ENCODE data around the gene PTPRN2.
"Not testable (repeated sequence)": the region's sequence is repeated elsewhere in the genome, so short reads cannot be mapped to it uniquely, and the experiment has no call there.

The PTPRN2 gene

DNA sequence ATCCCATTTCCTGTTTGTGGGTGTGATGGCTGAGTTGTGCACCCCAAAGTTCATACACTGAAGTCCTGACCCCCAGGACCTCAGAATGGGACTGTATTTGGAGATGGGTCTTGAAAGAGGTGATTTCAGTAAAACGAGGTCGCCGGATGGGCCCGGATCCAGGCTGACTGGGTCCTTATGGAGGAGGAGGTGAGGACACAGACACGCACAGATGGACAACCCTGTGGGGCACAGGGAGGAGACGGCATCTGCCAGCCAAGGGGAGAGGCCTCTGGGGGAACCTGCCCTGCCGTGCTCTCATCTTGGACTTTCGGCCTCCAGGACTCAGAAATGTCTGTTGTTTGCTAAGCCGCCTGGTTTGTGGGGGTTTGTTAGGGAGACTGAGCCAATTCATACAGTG, 61.1 kb downstream of the PTPRN2 start:
- in situ Hi-C loops (cut with HindIII; ENCODE audit: low sequenced_read_pairs), result no loop called here
- DNase-seq (ENCODE audit: low read depth), result no peak
- H3K4me3 ChIP-seq (ENCODE audit: low read depth, low read length), result no peak overlapping the region
- TF ChIP-seq, protein P1, sequence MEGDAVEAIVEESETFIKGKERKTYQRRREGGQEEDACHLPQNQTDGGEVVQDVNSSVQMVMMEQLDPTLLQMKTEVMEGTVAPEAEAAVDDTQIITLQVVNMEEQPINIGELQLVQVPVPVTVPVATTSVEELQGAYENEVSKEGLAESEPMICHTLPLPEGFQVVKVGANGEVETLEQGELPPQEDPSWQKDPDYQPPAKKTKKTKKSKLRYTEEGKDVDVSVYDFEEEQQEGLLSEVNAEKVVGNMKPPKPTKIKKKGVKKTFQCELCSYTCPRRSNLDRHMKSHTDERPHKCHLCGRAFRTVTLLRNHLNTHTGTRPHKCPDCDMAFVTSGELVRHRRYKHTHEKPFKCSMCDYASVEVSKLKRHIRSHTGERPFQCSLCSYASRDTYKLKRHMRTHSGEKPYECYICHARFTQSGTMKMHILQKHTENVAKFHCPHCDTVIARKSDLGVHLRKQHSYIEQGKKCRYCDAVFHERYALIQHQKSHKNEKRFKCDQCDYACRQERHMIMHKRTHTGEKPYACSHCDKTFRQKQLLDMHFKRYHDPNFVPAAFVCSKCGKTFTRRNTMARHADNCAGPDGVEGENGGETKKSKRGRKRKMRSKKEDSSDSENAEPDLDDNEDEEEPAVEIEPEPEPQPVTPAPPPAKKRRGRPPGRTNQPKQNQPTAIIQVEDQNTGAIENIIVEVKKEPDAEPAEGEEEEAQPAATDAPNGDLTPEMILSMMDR (IDR thresholded peaks at IDR 0.05; ENCODE audit: low read depth, low read length, missing control alignments), result no peak

DNA sequence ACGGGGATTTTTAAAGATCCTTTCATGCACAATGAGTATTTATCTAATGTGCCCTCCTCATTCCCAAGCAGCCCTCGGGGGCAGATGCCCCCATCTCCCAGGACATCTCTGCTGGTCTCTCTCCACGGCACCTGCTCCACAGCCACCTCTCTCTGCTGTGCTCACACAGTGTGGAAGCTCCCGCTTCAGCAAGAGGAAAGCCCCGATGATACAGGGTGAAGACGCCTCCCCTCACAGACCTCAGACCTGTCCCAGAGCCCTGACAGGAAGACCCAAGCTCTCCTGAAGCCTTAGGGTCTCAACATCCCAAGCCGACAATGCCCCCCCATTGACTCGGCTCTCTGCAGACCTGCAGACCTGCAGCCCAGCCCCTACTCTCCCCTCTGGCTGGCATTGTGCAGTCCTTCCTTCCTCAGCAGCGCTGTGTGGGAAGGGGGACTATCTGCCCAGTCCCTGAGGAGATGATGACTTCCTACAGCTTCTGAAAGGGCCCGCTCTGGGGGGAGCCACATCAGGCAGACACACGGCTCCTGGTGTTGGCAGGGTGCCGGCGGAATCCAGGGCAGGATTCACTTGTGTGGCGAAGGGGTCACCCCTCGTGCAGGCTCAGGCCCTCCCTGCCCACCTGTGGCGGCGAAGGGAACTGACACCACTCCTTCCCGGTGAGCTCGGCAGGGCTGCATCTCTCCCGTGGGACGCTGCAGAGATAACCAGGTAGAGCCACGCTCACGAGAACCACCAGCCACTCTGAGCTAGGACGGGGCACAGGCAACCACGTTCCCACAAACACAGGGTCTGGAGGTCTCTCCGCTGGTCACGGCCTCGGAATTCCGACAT, 61.8 kb downstream of the PTPRN2 start:
- no peak for DNase-seq (ENCODE audit: low read depth)
- TF ChIP-seq, protein P1 (IDR thresholded peaks at IDR 0.05; ENCODE audit: low read depth, low read length, missing control alignments), result no peak
- in situ Hi-C loops (cut with HindIII; ENCODE audit: low sequenced_read_pairs), result no loop called here
- H3K4me3 ChIP-seq (ENCODE audit: low read depth, low read length), result no peak overlapping the region

DNA sequence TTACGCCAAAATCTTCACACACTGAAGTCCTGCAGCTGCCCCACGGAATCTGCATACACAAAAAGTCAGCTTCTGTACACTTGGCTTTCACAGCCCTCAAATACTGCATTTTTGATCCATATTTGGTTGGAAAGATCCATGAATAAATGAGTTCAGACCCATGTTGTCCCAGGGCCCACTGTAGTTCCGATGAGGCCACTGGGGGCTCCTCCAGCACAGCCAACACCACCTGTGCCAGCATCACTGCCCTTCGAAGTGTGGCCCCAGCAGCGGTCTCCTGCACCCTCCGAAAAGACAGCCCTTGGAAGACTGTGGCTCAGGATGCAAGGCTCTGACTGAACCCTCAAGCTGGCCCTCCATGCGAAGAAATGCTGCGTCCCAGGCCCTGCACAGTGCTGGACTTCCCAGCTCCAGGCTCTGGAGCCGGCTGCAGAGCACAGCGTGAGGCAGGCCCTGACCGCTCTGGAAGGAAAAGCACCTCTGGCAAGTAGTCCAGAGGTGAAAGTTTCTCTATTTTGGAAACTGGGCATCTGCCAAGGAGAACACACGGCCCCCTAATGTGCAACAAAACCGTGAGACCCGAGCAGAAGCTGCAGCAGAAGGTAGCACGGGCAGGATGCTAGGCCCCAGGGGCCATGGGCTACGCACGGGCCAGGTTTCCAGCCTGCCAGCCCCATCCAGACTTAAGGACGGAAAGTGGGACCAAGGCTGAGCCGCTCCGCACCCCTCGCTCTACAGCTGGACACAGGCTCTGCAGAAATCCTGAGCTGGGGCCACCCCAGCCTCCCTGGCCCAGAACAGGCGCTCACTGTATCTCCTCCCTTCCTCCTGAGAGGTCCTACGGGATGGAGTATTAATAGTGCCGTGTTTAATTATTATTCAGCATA, 62.6 kb downstream of the PTPRN2 start:
- no peak overlapping the region for H3K4me3 ChIP-seq (ENCODE audit: low read depth, low read length)
- TF ChIP-seq, protein P1 (IDR thresholded peaks at IDR 0.05; ENCODE audit: low read depth, low read length, missing control alignments), result no peak
- no peak for DNase-seq (ENCODE audit: low read depth)
- in situ Hi-C loops (cut with HindIII; ENCODE audit: low sequenced_read_pairs), result no loop called here

DNA sequence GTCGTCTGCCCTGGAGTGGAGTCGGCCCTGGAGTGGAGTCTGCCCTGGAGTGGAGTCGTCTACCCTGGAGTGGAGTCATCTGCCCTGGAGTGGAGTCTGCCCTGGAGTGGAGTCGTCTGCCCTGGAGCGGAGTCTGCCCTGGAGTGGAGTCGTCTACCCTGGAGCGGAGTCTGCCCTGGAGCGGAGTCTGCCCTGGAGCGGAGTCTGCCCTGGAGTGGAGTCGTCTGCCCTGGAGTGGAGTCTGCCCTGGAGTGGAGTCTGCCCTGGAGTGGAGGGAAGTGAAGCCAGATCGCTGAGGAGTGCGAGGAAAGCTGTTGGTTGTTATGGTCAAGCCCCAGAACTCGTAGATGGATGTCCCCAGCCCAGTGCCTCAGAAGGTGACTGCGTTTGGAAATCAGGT, 63.3 kb downstream of the PTPRN2 start:
- H3K4me3 ChIP-seq (ENCODE audit: low read depth, low read length); in situ Hi-C loops (cut with HindIII; ENCODE audit: low sequenced_read_pairs); DNase-seq (ENCODE audit: low read depth): not testable (repeated sequence)

DNA sequence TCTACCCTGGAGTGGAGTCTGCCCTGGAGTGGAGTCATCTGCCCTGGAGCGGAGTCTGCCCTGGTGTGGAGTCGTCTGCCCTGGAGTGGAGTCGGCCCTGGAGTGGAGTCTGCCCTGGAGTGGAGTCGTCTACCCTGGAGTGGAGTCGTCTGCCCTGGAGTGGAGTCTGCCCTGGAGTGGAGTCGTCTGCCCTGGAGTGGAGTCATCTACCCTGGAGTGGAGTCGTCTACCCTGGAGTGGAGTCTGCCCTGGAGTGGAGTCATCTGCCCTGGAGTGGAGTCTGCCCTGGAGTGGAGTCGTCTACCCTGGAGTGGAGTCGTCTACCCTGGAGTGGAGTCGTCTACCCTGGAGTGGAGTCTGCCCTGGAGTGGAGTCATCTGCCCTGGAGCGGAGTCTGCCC, 63.7 kb downstream of the PTPRN2 start:
- H3K4me3 ChIP-seq (ENCODE audit: low read depth, low read length); DNase-seq (ENCODE audit: low read depth); in situ Hi-C loops (cut with HindIII; ENCODE audit: low sequenced_read_pairs): not testable (repeated sequence)

DNA sequence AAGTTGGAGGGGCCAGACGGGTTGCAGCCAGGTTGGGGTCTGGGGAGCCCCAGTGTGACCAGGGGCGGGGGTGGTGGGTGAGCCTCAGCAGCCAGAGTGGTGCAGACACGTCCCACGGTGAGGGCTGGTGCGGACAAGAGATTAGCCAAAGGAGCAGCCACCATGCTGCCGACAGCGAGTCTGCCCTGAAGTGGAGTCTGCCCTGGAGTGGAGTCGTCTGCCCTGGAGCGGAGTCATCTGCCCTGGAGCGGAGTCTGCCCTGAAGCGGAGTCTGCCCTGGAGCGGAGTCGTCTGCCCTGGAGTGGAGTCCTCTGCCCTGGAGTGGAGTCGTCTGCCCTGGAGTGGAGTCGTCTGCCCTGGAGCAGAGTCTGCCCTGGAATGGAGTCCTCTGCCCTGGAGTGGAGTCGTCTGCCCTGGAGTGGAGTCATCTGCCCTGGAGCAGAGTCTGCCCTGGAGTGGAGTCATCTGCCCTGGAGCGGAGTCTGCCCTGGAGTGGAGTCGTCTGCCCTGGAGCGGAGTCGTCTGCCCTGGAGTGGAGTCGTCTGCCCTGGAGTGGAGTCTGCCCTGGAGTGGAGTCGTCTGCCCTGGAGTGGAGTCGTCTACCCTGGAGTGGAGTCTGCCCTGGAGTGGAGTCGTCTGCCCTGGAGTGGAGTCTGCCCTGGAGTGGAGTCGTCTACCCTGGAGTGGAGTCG, 64.3 kb downstream of the PTPRN2 start:
- H3K4me3 ChIP-seq (ENCODE audit: low read depth, low read length); in situ Hi-C loops (cut with HindIII; ENCODE audit: low sequenced_read_pairs); DNase-seq (ENCODE audit: low read depth): not testable (repeated sequence)

DNA sequence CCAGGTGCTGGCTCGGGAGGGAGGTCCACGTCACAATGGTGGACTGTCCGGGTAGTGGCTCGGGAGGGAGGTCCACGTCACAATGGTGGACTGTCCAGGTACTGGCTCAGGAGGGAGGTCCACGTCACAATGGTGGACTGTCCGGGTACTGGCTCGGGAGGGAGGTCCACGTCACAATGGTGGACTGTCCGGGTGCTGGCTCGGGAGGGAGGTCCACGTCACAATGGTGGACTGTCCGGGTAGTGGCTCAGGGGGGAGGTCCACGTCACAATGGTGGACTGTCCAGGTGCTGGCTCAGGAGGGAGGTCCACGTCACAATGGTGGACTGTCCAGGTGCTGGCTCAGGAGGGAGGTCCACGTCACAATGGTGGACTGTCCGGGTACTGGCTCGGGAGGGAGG, 65.8 kb downstream of the PTPRN2 start:
- DNase-seq (ENCODE audit: low read depth); H3K4me3 ChIP-seq (ENCODE audit: low read depth, low read length); in situ Hi-C loops (cut with HindIII; ENCODE audit: low sequenced_read_pairs): not testable (repeated sequence)

DNA sequence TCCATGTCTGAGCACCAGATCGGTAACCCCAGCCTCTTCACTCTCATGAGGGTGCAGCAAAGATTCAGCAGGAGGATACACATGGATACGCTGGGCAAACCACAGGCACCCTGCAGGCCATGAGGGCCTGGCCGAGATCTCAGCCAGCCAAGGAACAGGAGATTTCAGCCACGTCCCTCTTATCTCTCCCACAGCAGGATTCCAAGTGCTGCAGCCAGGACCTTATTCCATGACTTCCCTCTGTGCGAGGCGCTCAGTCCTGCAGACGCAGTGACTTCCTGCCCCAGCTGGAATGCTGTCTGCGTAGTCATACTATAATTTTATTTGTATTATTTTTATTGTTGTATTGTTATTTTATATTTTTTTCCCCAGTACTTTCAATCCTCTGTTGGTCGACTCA, 66.8 kb downstream of the PTPRN2 start:
- in situ Hi-C loops (cut with HindIII; ENCODE audit: low sequenced_read_pairs), result no loop called here
- TF ChIP-seq, protein P1 (IDR thresholded peaks at IDR 0.05; ENCODE audit: low read depth, low read length, missing control alignments), result no peak
- H3K4me3 ChIP-seq (ENCODE audit: low read depth, low read length), result no peak overlapping the region
- DNase-seq (ENCODE audit: low read depth), result no peak

Measured in astrocyte of the cerebellum (primary cell).